Body of pancreas (tissue), 4 donors: ENCODE results near the gene NSUN4. TPM values are rescaled to one million over a fixed set of nuclear protein-coding genes. Genes with fewer than 3 reads are reported as not detected.

ENCODE experiments used
- ATAC-seq: fragments of 150-250 bp; one replicate; pipeline ENCODE4 v1.9.1; 2016
- DNase-seq, 4 donors: peaks; one replicate each; pipeline ENCODE4 v3.0.0-alpha.2; 2019
- H3K27ac ChIP-seq, 4 donors: fragments of 200-600 bp; sonication (generic); 1 replicate in 3 of 4; 2 replicates in 1 of 4; pipeline versions ENCODE4 v1.5.1 to v1.6.1; 2016 to 2019; ENCODE audit warnings: mild to moderate bottlenecking in 1 of 4, mixed read lengths in 1 of 4, moderate library complexity in 1 of 4
- H3K27me3 ChIP-seq, 2 donors: fragments of 200-600 bp; sonication (generic); one replicate each; pipeline ENCODE4 v1.6.0; 2016; ENCODE audit warnings: mild to moderate bottlenecking in 1 of 2
- H3K36me3 ChIP-seq, 2 donors: fragments of 200-600 bp; sonication (generic); replicated peaks in 1 of 2; 2 replicates each; pipeline ENCODE4 v1.5.1; 2016; ENCODE audit warnings: low read depth in 2 of 2; ENCODE audit not compliant: insufficient read depth in 1 of 2
- H3K4me1 ChIP-seq: fragments of 200-600 bp; sonication (generic); one replicate; pipeline ENCODE4 v1.6.0; 2016
- H3K4me3 ChIP-seq, 2 donors: fragments of 200-600 bp; sonication (generic); 1 replicate in 1 of 2; 2 replicates in 1 of 2; pipeline ENCODE4 v1.5.1; 2016 to 2019
- H3K9me3 ChIP-seq, 3 donors: fragments of 200-600 bp; sonication (generic); 1 replicate in 2 of 3; 2 replicates in 1 of 3; pipeline ENCODE4 v1.5.1; 2016
- CTCF ChIP-seq, 7 experiments: fragments of 450-650 bp in 4 of 7; fragments of 200-600 bp in 3 of 7; sonication (generic) in 3 of 7; IDR thresholded peaks; one replicate each; pipeline ENCODE4 v1.5.1; 2016 to 2019; ENCODE audit warnings: antibody characterized with exemption in 7 of 7
- POLR2A ChIP-seq, 3 donors: fragments of 450-650 bp; IDR thresholded peaks; one replicate each; pipeline ENCODE4 v1.6.1; 2016; ENCODE audit warnings: antibody characterized with exemption in 3 of 3, mild to moderate bottlenecking in 2 of 3
- WGBS, 2 donors: methylation state at CpG; one replicate each; pipeline ENCODE4 v1.1.5; 2017; 5-methylcytosine and 5-hydroxymethylcytosine counted together
- intact Hi-C: fragments of 100-400 bp; cut with DNase I; formaldehyde crosslinking; loops from one replicate; pipeline ENCODE4 v1.15.1; 2023
- total RNA-seq, 2 donors: library from RNA; depleted of rRNA; stranded (reverse); fragments of >200 nt; gene quantifications; one replicate each; pipeline ENCODE4 v1.1.0, GENCODE V29; 2016

Gene NSUN4
- total RNA-seq, 2 donors from 2014 or later: 15.6 to 26.0 TPM

DNA sequence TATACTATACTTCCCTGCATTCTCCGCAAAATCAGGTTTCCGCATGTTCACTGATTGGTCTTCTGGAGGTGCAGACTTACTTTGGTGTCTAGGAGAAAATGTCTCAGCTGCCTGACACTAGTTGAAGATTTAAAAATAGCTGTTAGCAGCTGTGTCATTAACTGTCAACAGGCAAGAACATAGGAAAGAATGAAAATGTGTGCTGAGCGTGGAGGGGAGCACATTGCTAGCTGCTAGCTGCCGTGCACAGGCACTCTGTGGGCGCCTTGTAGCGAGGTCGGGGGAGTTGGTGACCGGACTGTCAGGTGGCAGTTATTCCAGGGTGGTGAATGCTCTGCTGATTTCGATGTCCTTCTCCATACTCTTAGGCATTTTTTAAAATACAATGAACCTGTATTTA is 58.7 kb downstream of the NSUN4 start:
- ATAC-seq (no peak), DNase-seq (no peak)
- no peak for TF ChIP-seq POLR2A (IDR thresholded peaks at IDR 0.05)
- TF ChIP-seq CTCF (IDR thresholded peaks at IDR 0.05): no peak
- Histone ChIP-seq H3K4me3 (no peak overlapping the region), H3K27me3 (no peaks in the 10 kb centered on the region), H3K36me3 (no peaks in the 10 kb centered on the region), H3K4me1 (peaks cover 51% of the 10 kb centered on the region), H3K27ac (no peak overlapping the region), H3K9me3 (no peaks in the 10 kb centered on the region)
- intact Hi-C loops: no loop called here
- WGBS, 2 donors: 89 to 90% methylated on average over 9 of the region's 9 CpGs

- DNase-seq (peak in 1 of 4 donors; percentile 42), ATAC-seq (no peak)
- intact Hi-C loops: no loop called here
- Histone ChIP-seq H3K36me3 (no peaks in the 10 kb centered on the region), H3K4me3 (no peak overlapping the region), H3K27me3 (no peaks in the 10 kb centered on the region), H3K4me1 (peaks cover 45% of the 10 kb centered on the region), H3K27ac (no peak overlapping the region), H3K9me3 (no peaks in the 10 kb centered on the region)
- 47 to 68% methylated on average over 4 of the region's 4 CpGs for WGBS, 2 donors
- TF ChIP-seq POLR2A (IDR thresholded peaks at IDR 0.05): no peak
- TF ChIP-seq CTCF (IDR thresholded peaks at IDR 0.05): no peak
These were observed 59.8 kb downstream of the NSUN4 start for GRCh38 chr1:46400421-46400820.

DNA sequence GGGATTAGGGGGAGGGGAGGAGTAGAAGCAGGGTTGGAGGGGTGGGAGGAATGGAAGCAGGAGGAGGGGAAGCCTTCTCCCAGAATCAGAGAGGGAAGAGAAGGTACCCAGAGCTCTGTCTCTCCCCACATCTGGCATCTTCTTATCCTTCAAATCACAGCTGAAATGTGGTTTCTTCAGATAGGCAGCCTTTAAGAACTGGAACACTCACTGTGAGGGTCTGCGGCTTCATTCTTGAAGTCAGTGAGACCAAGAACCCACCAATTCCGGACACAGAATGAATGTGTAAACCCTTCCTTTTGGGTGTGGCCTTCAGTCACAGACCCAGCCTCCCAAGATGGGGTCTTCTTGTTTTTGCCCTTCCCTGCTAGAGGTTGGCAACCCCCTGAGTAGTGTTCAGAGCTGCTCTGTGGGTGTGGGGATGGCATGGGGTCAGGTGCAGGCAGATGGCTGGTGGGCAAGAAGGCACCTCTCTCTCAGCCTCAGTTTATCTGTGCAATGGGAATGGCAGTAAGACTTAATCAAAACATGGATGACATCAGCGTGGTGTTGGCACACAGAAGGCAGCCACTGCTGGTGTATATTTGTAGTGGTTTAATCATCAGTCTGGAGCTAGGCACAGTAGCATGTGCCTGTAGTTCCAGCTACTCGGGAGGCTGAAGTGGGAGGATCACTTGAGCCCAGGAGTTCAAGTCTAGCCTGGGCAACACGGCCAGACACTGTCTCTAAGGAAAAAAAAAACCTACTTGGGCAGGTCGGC is 60.7 kb downstream of the NSUN4 start:
- intact Hi-C loops: no loop called here
- Histone ChIP-seq H3K4me1 (peaks cover 40% of the 10 kb centered on the region), H3K27ac (peak overlapping the region; percentile 47 to 82 (median 68)), H3K36me3 (no peaks in the 10 kb centered on the region), H3K27me3 (no peaks in the 10 kb centered on the region), H3K4me3 (no peak overlapping the region), H3K9me3 (no peaks in the 10 kb centered on the region)
- 41 to 51% methylated on average over 6 of the region's 6 CpGs for whole genome bisulfite sequencing, 2 donors
- DNase-seq: peak in 2 of 4 donors; percentile 20 to 24
- TF ChIP-seq CTCF (IDR thresholded peaks at IDR 0.05) (no peak), POLR2A (IDR thresholded peaks at IDR 0.05) (no peak)
- ATAC-seq: peak; percentile 9

DNA sequence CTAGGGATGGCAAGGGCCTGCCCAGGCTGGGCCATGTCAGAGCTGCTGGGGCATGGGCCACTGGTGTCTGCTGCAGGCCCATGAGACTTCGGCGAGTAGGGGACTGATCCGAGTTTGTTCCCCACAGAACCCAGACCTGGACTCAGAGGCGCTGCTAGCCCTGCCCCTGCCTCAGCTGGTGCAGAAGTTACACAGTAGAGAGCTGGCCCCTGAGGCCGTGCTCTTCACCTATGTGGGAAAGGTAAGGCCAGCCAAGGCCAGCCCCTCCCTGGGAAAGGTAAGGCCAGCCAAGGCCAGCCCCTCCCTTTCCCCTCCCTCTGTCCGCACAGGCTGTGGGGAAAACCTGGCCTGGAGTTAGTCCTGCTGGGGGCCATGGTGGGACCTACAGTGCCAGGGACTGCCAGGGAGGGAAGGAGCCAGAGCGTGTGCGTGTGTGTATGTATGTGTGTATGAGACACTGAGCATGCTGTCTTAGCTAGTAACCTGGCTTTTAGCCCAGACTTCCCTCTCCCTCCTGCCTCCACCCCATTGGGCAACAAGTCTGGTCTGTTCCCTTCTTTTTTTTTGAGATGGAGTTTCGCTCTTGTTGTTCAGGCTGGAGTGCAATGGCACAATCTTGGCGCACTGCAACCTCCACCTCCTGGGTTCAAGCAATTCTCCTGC is 61.5 kb downstream of the NSUN4 start:
- Histone ChIP-seq H3K9me3 (no peaks in the 10 kb centered on the region), H3K27me3 (no peaks in the 10 kb centered on the region), H3K4me1 (peaks cover 35% of the 10 kb centered on the region), H3K27ac (peak overlapping the region; percentile 47 to 82 (median 68)), H3K36me3 (no peaks in the 10 kb centered on the region), H3K4me3 (no peak overlapping the region)
- 5 to 16% methylated on average over 2 to 10 of the region's 10 CpGs for whole genome bisulfite sequencing, 2 donors
- DNase-seq (peak; percentile 89 to 93 (median 92)), ATAC-seq (peak; percentile 96)
- intact Hi-C loops: no loop called here
- TF ChIP-seq POLR2A (IDR thresholded peaks at IDR 0.05): peak in 1 of 3 donors; percentile 31
- TF ChIP-seq CTCF (IDR thresholded peaks at IDR 0.05): no peak
